SK-N-SH (cell line): ENCODE data around the gene SPDYC.

Experiments used
- EP300 ChIP-seq, 2 experiments: IDR thresholded peaks; 2 replicates each; pipeline versions ENCODE4 v1.4.0 to v1.6.1; 2012; ENCODE audit warnings: borderline replicate concordance in 1 of 2, low read depth in 1 of 2, low read length in 1 of 2
- TF ChIP-seq, protein P1 (sequence below): fragments of 200-600 bp; sonication (generic); IDR thresholded peaks from 2 replicates; pipeline ENCODE4 v1.6.1; 2017; ENCODE audit warnings: antibody characterized with exemption, mild to moderate bottlenecking, moderate library complexity

DNA sequence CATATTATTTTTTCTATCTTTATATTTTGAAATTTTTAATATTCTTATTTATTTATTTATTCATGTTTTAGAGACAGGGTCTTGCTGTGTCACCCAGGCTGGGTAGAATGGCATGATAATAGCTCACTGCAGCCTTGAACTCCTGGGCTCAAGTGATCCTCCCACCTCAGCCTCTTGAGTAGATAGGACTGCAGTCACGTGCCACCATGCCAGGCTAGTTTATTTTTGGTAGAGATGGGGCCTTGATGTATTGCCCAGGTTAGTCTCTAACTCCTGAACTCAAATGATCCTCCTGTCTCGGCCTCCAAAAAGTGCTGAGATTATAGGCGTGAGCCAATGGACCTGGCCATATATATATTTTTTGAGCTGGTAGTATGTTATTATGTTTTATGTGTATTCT, 2.4 kb upstream of the SPDYC start:
- no peak for TF ChIP-seq EP300 (IDR thresholded peaks at IDR 0.05; ENCODE audit: borderline replicate concordance in 1 of 2, low read depth in 1 of 2, low read length in 1 of 2)
- TF ChIP-seq, protein P1, sequence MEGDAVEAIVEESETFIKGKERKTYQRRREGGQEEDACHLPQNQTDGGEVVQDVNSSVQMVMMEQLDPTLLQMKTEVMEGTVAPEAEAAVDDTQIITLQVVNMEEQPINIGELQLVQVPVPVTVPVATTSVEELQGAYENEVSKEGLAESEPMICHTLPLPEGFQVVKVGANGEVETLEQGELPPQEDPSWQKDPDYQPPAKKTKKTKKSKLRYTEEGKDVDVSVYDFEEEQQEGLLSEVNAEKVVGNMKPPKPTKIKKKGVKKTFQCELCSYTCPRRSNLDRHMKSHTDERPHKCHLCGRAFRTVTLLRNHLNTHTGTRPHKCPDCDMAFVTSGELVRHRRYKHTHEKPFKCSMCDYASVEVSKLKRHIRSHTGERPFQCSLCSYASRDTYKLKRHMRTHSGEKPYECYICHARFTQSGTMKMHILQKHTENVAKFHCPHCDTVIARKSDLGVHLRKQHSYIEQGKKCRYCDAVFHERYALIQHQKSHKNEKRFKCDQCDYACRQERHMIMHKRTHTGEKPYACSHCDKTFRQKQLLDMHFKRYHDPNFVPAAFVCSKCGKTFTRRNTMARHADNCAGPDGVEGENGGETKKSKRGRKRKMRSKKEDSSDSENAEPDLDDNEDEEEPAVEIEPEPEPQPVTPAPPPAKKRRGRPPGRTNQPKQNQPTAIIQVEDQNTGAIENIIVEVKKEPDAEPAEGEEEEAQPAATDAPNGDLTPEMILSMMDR = no peak
